A549 (cell line): ENCODE measurements around the gene WDR82.

Experiments
- EHMT2 ChIP-seq: fragments of 200-600 bp; sonication (generic); IDR thresholded peaks from 2 replicates; pipeline ENCODE4 v1.6.1; 2016; ENCODE audit warnings: antibody characterized with exemption, low read depth, mild to moderate bottlenecking, moderate library complexity
- EP300 ChIP-seq, 2 experiments: fragments of >200 bp; sonication (Bioruptor Twin); formaldehyde crosslinking; IDR thresholded peaks; 2 replicates in 1 of 2; 3 replicates in 1 of 2; pipeline ENCODE4 v1.6.1; 2016 to 2017
- HDAC2 ChIP-seq: fragments of 200-600 bp; sonication (generic); IDR thresholded peaks from 2 replicates; pipeline ENCODE4 v1.6.1; 2016
- POLR2A ChIP-seq: IDR thresholded peaks from 2 replicates; pipeline ENCODE4 v1.6.1; 2012; ENCODE audit warnings: mild to moderate bottlenecking, low read length
- POLR2AphosphoS2 ChIP-seq: conservative IDR thresholded peaks from 2 replicates; pipeline ENCODE4 v1.6.1; 2012; ENCODE audit warnings: low read length, improper control_type of control experiment, inconsistent platforms
- SMC3 ChIP-seq: fragments of >200 bp; sonication (Bioruptor Twin); formaldehyde crosslinking; IDR thresholded peaks from 3 replicates; pipeline ENCODE4 v1.6.1; 2018; ENCODE audit warnings: inconsistent platforms
- TP53 ChIP-seq: fragments of 250-450 bp; sonication (Bioruptor Pico); IDR thresholded peaks from 2 replicates; pipeline ENCODE4 v1.5.0; 2021; ENCODE audit warnings: mild to moderate bottlenecking, moderate library complexity
- TF ChIP-seq, protein P1 (sequence below): fragments of >200 bp; sonication (Bioruptor Twin); formaldehyde crosslinking; IDR thresholded peaks from 3 replicates; pipeline ENCODE4 v1.5.1; 2016
- TF ChIP-seq, protein P2 (sequence below): IDR thresholded peaks from 2 replicates; pipeline ENCODE4 v1.6.1; 2012
- TF ChIP-seq, protein P3 (sequence below): fragments of 450-650 bp; IDR thresholded peaks from 2 replicates; pipeline ENCODE4 v1.6.1; 2014; ENCODE audit warnings: antibody characterized with exemption

DNA sequence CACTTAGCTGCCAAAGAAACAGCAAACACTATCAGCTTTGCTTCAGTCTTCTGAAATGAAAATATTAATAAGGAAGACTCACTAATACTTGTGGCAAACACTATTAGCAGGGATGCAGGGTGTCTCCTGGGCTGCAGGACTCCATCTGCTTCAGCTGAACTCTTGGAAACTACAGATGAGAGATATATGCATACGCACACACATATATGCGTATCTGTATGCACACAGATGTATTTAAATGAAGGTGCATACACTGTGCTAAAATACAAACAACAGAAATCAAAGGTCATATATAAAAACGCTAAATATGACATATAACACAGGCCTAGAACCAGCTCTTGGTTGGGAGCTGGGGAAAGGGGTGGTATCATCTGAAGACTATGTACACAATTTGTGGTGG lies 22.3 kb downstream of the WDR82 start:
- TF ChIP-seq EP300 (IDR thresholded peaks at IDR 0.05), result no peak
- TF ChIP-seq, protein P1, sequence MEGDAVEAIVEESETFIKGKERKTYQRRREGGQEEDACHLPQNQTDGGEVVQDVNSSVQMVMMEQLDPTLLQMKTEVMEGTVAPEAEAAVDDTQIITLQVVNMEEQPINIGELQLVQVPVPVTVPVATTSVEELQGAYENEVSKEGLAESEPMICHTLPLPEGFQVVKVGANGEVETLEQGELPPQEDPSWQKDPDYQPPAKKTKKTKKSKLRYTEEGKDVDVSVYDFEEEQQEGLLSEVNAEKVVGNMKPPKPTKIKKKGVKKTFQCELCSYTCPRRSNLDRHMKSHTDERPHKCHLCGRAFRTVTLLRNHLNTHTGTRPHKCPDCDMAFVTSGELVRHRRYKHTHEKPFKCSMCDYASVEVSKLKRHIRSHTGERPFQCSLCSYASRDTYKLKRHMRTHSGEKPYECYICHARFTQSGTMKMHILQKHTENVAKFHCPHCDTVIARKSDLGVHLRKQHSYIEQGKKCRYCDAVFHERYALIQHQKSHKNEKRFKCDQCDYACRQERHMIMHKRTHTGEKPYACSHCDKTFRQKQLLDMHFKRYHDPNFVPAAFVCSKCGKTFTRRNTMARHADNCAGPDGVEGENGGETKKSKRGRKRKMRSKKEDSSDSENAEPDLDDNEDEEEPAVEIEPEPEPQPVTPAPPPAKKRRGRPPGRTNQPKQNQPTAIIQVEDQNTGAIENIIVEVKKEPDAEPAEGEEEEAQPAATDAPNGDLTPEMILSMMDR, result no peak
- TF ChIP-seq TP53, result no peak
- no peak for TF ChIP-seq HDAC2
- TF ChIP-seq POLR2AphosphoS2, result no peak
- TF ChIP-seq, protein P2, sequence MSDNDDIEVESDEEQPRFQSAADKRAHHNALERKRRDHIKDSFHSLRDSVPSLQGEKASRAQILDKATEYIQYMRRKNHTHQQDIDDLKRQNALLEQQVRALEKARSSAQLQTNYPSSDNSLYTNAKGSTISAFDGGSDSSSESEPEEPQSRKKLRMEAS, result no peak
- TF ChIP-seq POLR2A, result no peak
- TF ChIP-seq, protein P3, sequence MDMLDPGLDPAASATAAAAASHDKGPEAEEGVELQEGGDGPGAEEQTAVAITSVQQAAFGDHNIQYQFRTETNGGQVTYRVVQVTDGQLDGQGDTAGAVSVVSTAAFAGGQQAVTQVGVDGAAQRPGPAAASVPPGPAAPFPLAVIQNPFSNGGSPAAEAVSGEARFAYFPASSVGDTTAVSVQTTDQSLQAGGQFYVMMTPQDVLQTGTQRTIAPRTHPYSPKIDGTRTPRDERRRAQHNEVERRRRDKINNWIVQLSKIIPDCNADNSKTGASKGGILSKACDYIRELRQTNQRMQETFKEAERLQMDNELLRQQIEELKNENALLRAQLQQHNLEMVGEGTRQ, result no peak
- TF ChIP-seq SMC3, result no peak
- TF ChIP-seq EHMT2, result no peak
